Omental fat pad (tissue), 4 donors: ENCODE measurements around the gene ABCG8. TPM values are rescaled to one million over a fixed set of nuclear protein-coding genes. Genes with fewer than 3 reads are reported as not detected.
"Not testable (repeated sequence)": the region's sequence is repeated elsewhere in the genome, so short reads cannot be mapped to it uniquely, and the experiment has no call there.

ENCODE experiments used
- ATAC-seq: fragments of 150-250 bp; one replicate; pipeline ENCODE4 v1.9.1; 2016; ENCODE audit warnings: mild to moderate bottlenecking, moderate library complexity; ENCODE audit not compliant: low FRiP score
- DNase-seq: peaks from one replicate; pipeline ENCODE4 v3.0.0-alpha.2; 2019; ENCODE audit warnings: low spot score
- small RNA-seq: library from RNA; depleted of rRNA; stranded (forward); fragments of <200 nt; gene quantifications from one replicate; pipeline ENCODE3, GENCODE V24; 2016
- total RNA-seq, 4 donors: library from RNA; depleted of rRNA; stranded (reverse); fragments of >200 nt; gene quantifications; one replicate each; pipeline ENCODE4 v1.1.0, GENCODE V29; 2016
- TF ChIP-seq, protein P1 (sequence below), 3 donors: fragments of 450-650 bp; IDR thresholded peaks; one replicate each; pipeline ENCODE4 v1.5.1; 2016 to 2017; ENCODE audit warnings: antibody characterized with exemption in 3 of 3, mild to moderate bottlenecking in 3 of 3, moderate library complexity in 2 of 3

Gene ABCG8
- total RNA-seq, 4 donors from 2014 or later, result 0.16 TPM; not detected in 3

DNA sequence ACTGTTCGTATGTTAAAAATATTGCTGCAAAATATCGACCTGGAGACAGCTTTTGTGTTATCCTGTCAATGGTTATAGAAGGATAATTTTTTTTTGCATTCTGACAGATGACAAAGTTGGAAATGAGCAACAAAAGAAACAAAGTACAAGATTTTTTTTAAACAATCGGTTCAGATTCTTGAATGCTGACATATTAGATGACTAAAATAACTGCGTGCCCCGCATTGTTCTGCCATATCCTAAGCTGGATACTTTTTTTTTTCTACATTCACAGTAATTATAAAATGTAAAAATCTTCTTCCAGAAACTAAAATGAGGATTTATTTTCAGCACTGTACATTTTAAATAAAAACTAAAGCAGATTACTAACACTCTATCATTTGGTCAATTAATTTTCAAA is 67.1 kb downstream of the ABCG8 start:
- DNase-seq (no peak), ATAC-seq (no peak)
- TF ChIP-seq, protein P1, sequence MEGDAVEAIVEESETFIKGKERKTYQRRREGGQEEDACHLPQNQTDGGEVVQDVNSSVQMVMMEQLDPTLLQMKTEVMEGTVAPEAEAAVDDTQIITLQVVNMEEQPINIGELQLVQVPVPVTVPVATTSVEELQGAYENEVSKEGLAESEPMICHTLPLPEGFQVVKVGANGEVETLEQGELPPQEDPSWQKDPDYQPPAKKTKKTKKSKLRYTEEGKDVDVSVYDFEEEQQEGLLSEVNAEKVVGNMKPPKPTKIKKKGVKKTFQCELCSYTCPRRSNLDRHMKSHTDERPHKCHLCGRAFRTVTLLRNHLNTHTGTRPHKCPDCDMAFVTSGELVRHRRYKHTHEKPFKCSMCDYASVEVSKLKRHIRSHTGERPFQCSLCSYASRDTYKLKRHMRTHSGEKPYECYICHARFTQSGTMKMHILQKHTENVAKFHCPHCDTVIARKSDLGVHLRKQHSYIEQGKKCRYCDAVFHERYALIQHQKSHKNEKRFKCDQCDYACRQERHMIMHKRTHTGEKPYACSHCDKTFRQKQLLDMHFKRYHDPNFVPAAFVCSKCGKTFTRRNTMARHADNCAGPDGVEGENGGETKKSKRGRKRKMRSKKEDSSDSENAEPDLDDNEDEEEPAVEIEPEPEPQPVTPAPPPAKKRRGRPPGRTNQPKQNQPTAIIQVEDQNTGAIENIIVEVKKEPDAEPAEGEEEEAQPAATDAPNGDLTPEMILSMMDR (IDR thresholded peaks at IDR 0.05), result no peak

GRCh38 chr2:43906448-43907109 is 67.8 kb downstream of the ABCG8 start:
- TF ChIP-seq, protein P1 (IDR thresholded peaks at IDR 0.05), result no peak
- DNase-seq (no peak), ATAC-seq (no peak)

GRCh38 chr2:43911136-43911790 is 72.5 kb downstream of the ABCG8 start:
- not testable (repeated sequence) for ATAC-seq, DNase-seq

DNA sequence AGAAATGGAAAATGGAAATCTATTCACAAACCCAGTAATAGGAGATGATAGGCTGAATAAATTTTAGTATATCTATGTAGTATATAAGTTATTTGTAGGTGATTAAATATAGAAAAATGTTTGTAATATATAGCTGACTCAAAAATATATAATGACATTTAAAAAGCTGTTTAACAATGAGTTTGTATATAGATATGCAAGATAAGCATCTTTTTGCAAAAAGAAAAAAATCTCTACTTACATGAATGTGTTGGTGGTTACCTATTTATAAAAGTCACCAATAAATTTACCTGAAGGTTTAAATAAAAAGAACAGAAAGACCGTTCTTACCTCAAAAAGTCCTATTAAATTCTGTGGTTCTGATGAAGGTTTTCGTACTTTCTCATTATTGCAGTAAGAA is 85.7 kb downstream of the ABCG8 start:
- no peak for DNase-seq
- ATAC-seq, result no peak
- TF ChIP-seq, protein P1 (IDR thresholded peaks at IDR 0.05), result no peak

- ATAC-seq (no peak), DNase-seq (no peak)
- TF ChIP-seq, protein P1 (IDR thresholded peaks at IDR 0.05), result no peak
These were observed 86.7 kb downstream of the ABCG8 start for GRCh38 chr2:43925431-43925830.

GRCh38 chr2:43927442-43927841 is 88.7 kb downstream of the ABCG8 start:
- ATAC-seq, result no peak
- no peak for DNase-seq
- TF ChIP-seq, protein P1 (IDR thresholded peaks at IDR 0.05), result no peak

GRCh38 chr2:43931293-43931692 is 92.5 kb downstream of the ABCG8 start:
- DNase-seq (no peak), ATAC-seq (no peak)
- TF ChIP-seq, protein P1 (IDR thresholded peaks at IDR 0.05), result no peak

Small RNA genes lying within 50 kb of the gene (small RNA-seq; reads per million reads assigned to genes)
- gene RN7SL455P (not detected), gene RNU6-1048P (not detected)

Other genes starting within 250 kb of the ABCG8 start
- gene THADA, start 242.9 kb upstream of the ABCG8 start, total RNA-seq, result 10 to 100 TPM; 32.5 to 41.6 (median 39.0) TPM
- 10 to 100 TPM in 3 of 4 donors, 1 to 10 TPM in 1; 9.8 to 32.3 (median 27.0) TPM for gene PLEKHH2, start 201.7 kb upstream of the ABCG8 start, total RNA-seq
- 1 to 10 TPM in 2 of 4 donors, under 1 TPM in 1, not detected in 1; 0.56 to 2.2 (median 1.2) TPM for gene C1GALT1C1L, start 162.5 kb upstream of the ABCG8 start, total RNA-seq
- 10 to 100 TPM; 13.2 to 24.3 (median 17.1) TPM for gene DYNC2LI1, start 64.9 kb upstream of the ABCG8 start, total RNA-seq
- gene ABCG5, start 132 bp upstream of the ABCG8 start, total RNA-seq, result not detected
- gene LRPPRC, start 157.0 kb downstream of the ABCG8 start, total RNA-seq, result 10 to 100 TPM; 47.5 to 87.4 (median 56.3) TPM